Chondrocyte (in vitro differentiated cells): ENCODE data around the gene CXCL13. TPM values are rescaled to one million over a fixed set of nuclear protein-coding genes. Genes with fewer than 3 reads are reported as not detected.

Experiments used
- DNase-seq: peaks from one replicate; pipeline ENCODE4 v3.0.0; 2021; ENCODE audit warnings: mixed read lengths, low spot score
- H3K27ac Mint-ChIP-seq: one replicate; pipeline ENCODE4 v1.8.0; 2021; ENCODE audit warnings: mild to moderate bottlenecking, moderate library complexity, mixed read lengths; ENCODE audit not compliant: unreplicated experiment
- H3K27me3 Mint-ChIP-seq: 2 replicates; pipeline ENCODE4 v1.8.0; 2021; ENCODE audit warnings: low read depth, mixed read lengths
- H3K36me3 Mint-ChIP-seq: 2 replicates; pipeline ENCODE4 v1.8.0; 2021; ENCODE audit warnings: low read depth, mixed read lengths
- H3K4me1 Mint-ChIP-seq: 2 replicates; pipeline ENCODE4 v1.8.0; 2021; ENCODE audit warnings: low read depth, mild to moderate bottlenecking, mixed read lengths
- H3K4me3 Mint-ChIP-seq: one replicate; pipeline ENCODE4 v1.8.0; 2021; ENCODE audit warnings: mild to moderate bottlenecking, moderate library complexity, mixed read lengths; ENCODE audit not compliant: unreplicated experiment
- H3K9me3 Mint-ChIP-seq: 2 replicates; pipeline ENCODE4 v1.8.0; 2021; ENCODE audit warnings: low read depth, mixed read lengths
- total RNA-seq: library from RNA; stranded (reverse); gene quantifications from 3 replicates; pipeline ENCODE4 v1.2.1, GENCODE V29; 2021
- TF ChIP-seq, protein P1 (sequence below): fragments of 200-600 bp; sonication (generic); IDR thresholded peaks from 2 replicates; pipeline ENCODE4 v1.5.0; 2021; ENCODE audit warnings: antibody characterized with exemption, mild to moderate bottlenecking, moderate library complexity

Gene CXCL13
- total RNA-seq, 1 donor from 2014 or later = not detected

GRCh38 chr4:77582711-77583110 is 22.9 kb upstream of the CXCL13 start:
- no peaks in the 10 kb centered on the region for H3K9me3 Mint-ChIP-seq
- no peaks in the 10 kb centered on the region for H3K36me3 Mint-ChIP-seq
- DNase-seq = no peak
- H3K4me3 Mint-ChIP-seq = no peak overlapping the region
- TF ChIP-seq, protein P1, sequence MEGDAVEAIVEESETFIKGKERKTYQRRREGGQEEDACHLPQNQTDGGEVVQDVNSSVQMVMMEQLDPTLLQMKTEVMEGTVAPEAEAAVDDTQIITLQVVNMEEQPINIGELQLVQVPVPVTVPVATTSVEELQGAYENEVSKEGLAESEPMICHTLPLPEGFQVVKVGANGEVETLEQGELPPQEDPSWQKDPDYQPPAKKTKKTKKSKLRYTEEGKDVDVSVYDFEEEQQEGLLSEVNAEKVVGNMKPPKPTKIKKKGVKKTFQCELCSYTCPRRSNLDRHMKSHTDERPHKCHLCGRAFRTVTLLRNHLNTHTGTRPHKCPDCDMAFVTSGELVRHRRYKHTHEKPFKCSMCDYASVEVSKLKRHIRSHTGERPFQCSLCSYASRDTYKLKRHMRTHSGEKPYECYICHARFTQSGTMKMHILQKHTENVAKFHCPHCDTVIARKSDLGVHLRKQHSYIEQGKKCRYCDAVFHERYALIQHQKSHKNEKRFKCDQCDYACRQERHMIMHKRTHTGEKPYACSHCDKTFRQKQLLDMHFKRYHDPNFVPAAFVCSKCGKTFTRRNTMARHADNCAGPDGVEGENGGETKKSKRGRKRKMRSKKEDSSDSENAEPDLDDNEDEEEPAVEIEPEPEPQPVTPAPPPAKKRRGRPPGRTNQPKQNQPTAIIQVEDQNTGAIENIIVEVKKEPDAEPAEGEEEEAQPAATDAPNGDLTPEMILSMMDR = no peak
- peaks cover 43% of the 10 kb centered on the region for H3K4me1 Mint-ChIP-seq
- no peaks in the 10 kb centered on the region for H3K27me3 Mint-ChIP-seq
- peak overlapping the region; percentile 58 for H3K27ac Mint-ChIP-seq

DNA sequence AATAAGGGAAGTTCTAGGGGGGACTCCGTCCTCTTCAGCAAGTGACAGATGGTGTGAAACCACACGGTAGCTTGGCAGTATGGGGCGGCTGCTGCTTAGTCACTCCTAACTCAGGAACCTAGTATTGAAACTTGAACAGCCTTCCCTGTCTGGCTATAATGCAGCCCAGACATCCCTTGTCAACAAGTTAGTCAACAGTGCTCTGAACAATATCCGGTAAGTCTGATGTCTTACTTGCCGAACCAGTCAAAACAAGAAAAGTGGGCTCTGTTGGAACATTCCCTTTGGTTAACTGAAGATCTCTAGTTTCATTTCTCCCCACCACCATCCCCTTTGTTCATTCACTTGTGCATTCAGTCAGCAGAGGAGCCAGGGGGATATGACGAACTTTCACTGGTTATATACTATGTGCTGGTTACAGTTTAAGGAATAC is 18.7 kb upstream of the CXCL13 start:
- peaks cover 18% of the 10 kb centered on the region for H3K4me1 Mint-ChIP-seq
- H3K27ac Mint-ChIP-seq = peak overlapping the region; percentile 17
- TF ChIP-seq, protein P1 = no peak
- no peaks in the 10 kb centered on the region for H3K9me3 Mint-ChIP-seq
- H3K27me3 Mint-ChIP-seq = peaks cover 5% of the 10 kb centered on the region
- no peak for DNase-seq
- H3K4me3 Mint-ChIP-seq = no peak overlapping the region
- H3K36me3 Mint-ChIP-seq = no peaks in the 10 kb centered on the region

DNA sequence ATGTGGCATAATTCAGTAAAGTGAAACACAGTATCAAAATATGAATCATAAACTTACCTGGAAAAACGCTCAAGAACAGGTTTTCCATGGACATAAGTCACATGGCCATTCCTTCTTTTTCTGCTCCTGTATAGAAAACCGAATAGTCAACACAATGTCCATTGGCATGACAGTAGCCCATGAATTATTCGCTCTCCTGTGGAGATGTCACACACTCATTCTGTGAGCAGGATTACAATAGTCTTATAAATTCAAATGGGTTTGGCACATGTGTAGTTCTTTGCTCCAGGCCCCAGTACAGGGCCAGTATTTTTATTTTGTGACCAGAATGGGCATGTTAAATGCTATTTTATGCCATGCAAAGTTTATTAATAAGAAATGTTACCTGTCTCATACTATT is 15.1 kb upstream of the CXCL13 start:
- Mint-ChIP-seq H3K27me3 (peaks cover 12% of the 10 kb centered on the region), H3K4me1 (peaks cover 6% of the 10 kb centered on the region), H3K36me3 (no peaks in the 10 kb centered on the region), H3K27ac (no peak overlapping the region), H3K4me3 (no peak overlapping the region), H3K9me3 (no peaks in the 10 kb centered on the region)
- TF ChIP-seq, protein P1 = no peak
- no peak for DNase-seq

DNA sequence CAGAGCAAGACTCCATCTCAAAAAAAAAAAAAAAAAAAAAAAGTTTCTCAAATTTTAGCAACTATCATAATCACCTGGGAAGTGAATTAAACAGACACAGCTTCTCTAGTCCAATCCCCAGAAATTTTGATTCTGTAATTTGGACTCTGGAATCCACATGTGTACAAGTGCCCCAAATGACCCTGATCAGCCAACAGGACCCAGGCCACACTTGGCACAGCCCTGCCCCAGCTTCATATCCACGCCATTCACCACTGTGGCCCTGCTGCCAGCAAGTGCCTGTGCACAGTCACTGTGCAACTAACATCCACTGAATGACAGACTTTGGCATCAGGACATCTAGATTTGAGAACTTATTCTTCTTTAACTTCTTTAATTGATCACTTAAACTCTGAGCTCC is 14.1 kb upstream of the CXCL13 start:
- Mint-ChIP-seq H3K9me3 (no peaks in the 10 kb centered on the region), H3K27ac (no peak overlapping the region), H3K4me1 (peaks cover 5% of the 10 kb centered on the region), H3K27me3 (peaks cover 18% of the 10 kb centered on the region), H3K4me3 (no peak overlapping the region), H3K36me3 (no peaks in the 10 kb centered on the region)
- TF ChIP-seq, protein P1 = no peak
- DNase-seq = no peak

DNA sequence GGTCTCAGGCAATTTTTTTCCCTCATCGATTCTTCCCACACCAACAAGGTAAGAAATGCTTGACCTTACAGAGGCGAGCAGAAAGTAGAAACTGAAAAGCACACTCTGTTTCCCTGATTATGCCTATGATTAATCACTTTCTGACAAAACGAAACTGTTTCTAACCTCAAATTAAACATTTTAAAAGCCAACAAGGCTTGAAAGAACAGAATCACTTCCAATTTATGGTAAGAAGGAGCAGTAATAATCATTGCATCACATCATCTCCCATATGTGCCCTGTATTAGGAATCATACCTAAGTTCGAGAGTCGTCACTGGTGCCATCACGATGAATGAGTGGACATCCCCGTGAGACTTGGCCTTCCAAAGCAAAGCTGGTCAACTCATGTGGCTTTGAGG is 12.5 kb upstream of the CXCL13 start:
- no peaks in the 10 kb centered on the region for H3K36me3 Mint-ChIP-seq
- no peaks in the 10 kb centered on the region for H3K4me1 Mint-ChIP-seq
- no peak for DNase-seq
- no peak overlapping the region for H3K4me3 Mint-ChIP-seq
- TF ChIP-seq, protein P1 = no peak
- H3K27me3 Mint-ChIP-seq = peaks cover 21% of the 10 kb centered on the region
- H3K9me3 Mint-ChIP-seq = no peaks in the 10 kb centered on the region
- no peak overlapping the region for H3K27ac Mint-ChIP-seq
